K562 (cell line): ENCODE data around the gene SMIM17. TPM values are rescaled to one million over a fixed set of nuclear protein-coding genes. Genes with fewer than 3 reads are reported as not detected.

Experiments used
- ATAC-seq: fragments of 200-7000 bp; cut with Tn5 transposase; 3 replicates; pipeline ENCODE4 v1.9.1; 2020; ENCODE audit warnings: moderate library complexity
- BruUV-seq: library from RNA; stranded (reverse); fragments of 400-500 nt; replicated peaks from 2 replicates; lab custom pipeline; 2021; lab: Mats Ljungman, UMichigan
- CTCF ChIA-PET: fragments of 300-600 bp; formaldehyde crosslinking; extraction: SDS; loops from one replicate; lab custom pipeline; 2021; ENCODE audit warnings: low intra/inter-chr PET ratio; lab: Yijun Ruan, JAX
- POLR2A ChIA-PET: fragments of 300-600, 350-650 bp; sonication (Branson Sonifier 250); formaldehyde crosslinking; extraction: SDS; loops from one replicate; lab custom pipeline; 2021; ENCODE audit warnings: antibody characterized with exemption, inconsistent platforms; lab: Yijun Ruan, JAX
- DNase-seq, 4 experiments: peaks; one replicate each; pipeline versions ENCODE4 v3.0.0 to v3.0.0-alpha.2; 2011 to 2018; ENCODE audit warnings: low spot score in 3 of 4, mixed read lengths in 3 of 4; ENCODE audit errors: extremely low read depth in 1 of 4
- FAIRE-seq: peaks from 2 replicates; lab custom pipeline; 2011; peaks lifted over from hg19 to GRCh38; lab: Jason Lieb, UNC
- H2AFZ ChIP-seq: 2 replicates; pipeline ENCODE4 v1.6.0; 2011; ENCODE audit warnings: low read depth, low read length, control low read depth, inconsistent platforms
- H3K27ac ChIP-seq: fragments of 200-600 bp; 3 replicates; pipeline ENCODE4 v1.8.0; 2011; ENCODE audit warnings: low read depth, mild to moderate bottlenecking, control low read depth, inconsistent platforms, low read length, moderate library complexity, mixed read lengths; ENCODE audit errors: extremely low read depth
- H3K27me3 ChIP-seq, 2 experiments: fragments of 300-600 bp in 1 of 2; 2 replicates in 1 of 2; 3 replicates in 1 of 2; pipeline versions ENCODE4 v1.6.0 to v1.8.0; 2011; ENCODE audit warnings: inconsistent platforms in 2 of 2, low read length in 2 of 2, mild to moderate bottlenecking in 1 of 2, mixed read lengths in 1 of 2, moderate library complexity in 1 of 2; ENCODE audit not compliant: control insufficient read depth in 2 of 2, insufficient read depth in 2 of 2
- H3K36me3 ChIP-seq: fragments of 300-600 bp; 3 replicates; pipeline ENCODE4 v1.8.0; 2011; ENCODE audit warnings: mild to moderate bottlenecking, low read length, inconsistent platforms; ENCODE audit not compliant: control insufficient read depth, insufficient read depth
- H3K4me1 ChIP-seq, 2 experiments: fragments of 200-600 bp in 1 of 2; replicated peaks in 1 of 2; 2 replicates in 1 of 2; 3 replicates in 1 of 2; pipeline versions ENCODE4 v1.5.1 to v1.8.0; 2011; ENCODE audit warnings: inconsistent platforms in 2 of 2, low read length in 2 of 2, mild to moderate bottlenecking in 1 of 2, mixed read lengths in 1 of 2, moderate library complexity in 1 of 2; ENCODE audit not compliant: control insufficient read depth in 2 of 2, insufficient read depth in 2 of 2
- H3K4me2 ChIP-seq: 2 replicates; pipeline ENCODE4 v1.6.1; 2011; ENCODE audit warnings: low read length, control low read depth, inconsistent platforms, mixed read lengths; ENCODE audit not compliant: insufficient read depth
- H3K4me3 ChIP-seq: fragments of 200-600 bp; sonication (generic), shearing (Covaris generic); 2 replicates; pipeline ENCODE4 v1.5.1; 2016; ENCODE audit warnings: control low read depth, inconsistent platforms
- H3K79me2 ChIP-seq: fragments of 200-600 bp; 3 replicates; pipeline ENCODE4 v1.8.0; 2011; ENCODE audit warnings: low read length, inconsistent platforms; ENCODE audit not compliant: control insufficient read depth, insufficient read depth
- H3K9ac ChIP-seq, 2 experiments: 2 replicates each; pipeline versions ENCODE4 v1.6.0 to v1.6.1; 2011; ENCODE audit warnings: low read depth in 2 of 2, low read length in 2 of 2, control low read depth in 1 of 2, inconsistent platforms in 1 of 2, mild to moderate bottlenecking in 1 of 2, mixed read lengths in 1 of 2; ENCODE audit not compliant: insufficient read depth in 1 of 2
- H3K9me1 ChIP-seq: one replicate; pipeline ENCODE4 v1.6.0; 2011; ENCODE audit warnings: inconsistent platforms, mild to moderate bottlenecking, low read length, moderate library complexity; ENCODE audit not compliant: control insufficient read depth, insufficient read depth
- H3K9me3 ChIP-seq: replicated peaks from 2 replicates; pipeline ENCODE4 v1.5.1; 2011; ENCODE audit warnings: low read depth, low read length, inconsistent platforms; ENCODE audit not compliant: control insufficient read depth, insufficient read depth
- H4K20me1 ChIP-seq: replicated peaks from 2 replicates; pipeline ENCODE4 v1.6.1; 2011; ENCODE audit warnings: low read length, inconsistent platforms, mixed read lengths; ENCODE audit not compliant: control insufficient read depth, insufficient read depth
- BRF1 ChIP-seq: IDR thresholded peaks from 3 replicates; pipeline ENCODE4 v1.6.1; 2011; ENCODE audit warnings: borderline replicate concordance, mild to moderate bottlenecking; ENCODE audit not compliant: insufficient read length; ENCODE audit errors: extremely low read depth
- ESRRB ChIP-seq: fragments of 250-450 bp; sonication (Bioruptor Pico); IDR thresholded peaks from 2 replicates; pipeline ENCODE4 v1.5.0; 2020; ENCODE audit warnings: mild to moderate bottlenecking, moderate library complexity, borderline replicate concordance
- ETS2 ChIP-seq: IDR thresholded peaks from 2 replicates; pipeline ENCODE4 v1.6.1; 2016; ENCODE audit warnings: borderline replicate concordance, missing genetic modification characterization, mild to moderate bottlenecking, moderate library complexity, missing compliant biosample characterization; ENCODE audit not compliant: poor library complexity, severe bottlenecking
- FOXA1 ChIP-seq: fragments of 450-650 bp; IDR thresholded peaks from 2 replicates; pipeline ENCODE4 v1.6.1; 2016; ENCODE audit warnings: mild to moderate bottlenecking, borderline replicate concordance
- HDAC3 ChIP-seq: fragments of 450-650 bp; IDR thresholded peaks from 2 replicates; pipeline ENCODE4 v1.6.1; 2018; ENCODE audit warnings: borderline replicate concordance, mild to moderate bottlenecking, moderate library complexity; ENCODE audit not compliant: partially characterized antibody
- MAFK ChIP-seq: IDR thresholded peaks from 2 replicates; pipeline ENCODE4 v1.6.1; 2011; ENCODE audit warnings: low read length, improper control_type of control experiment
- MLLT1 ChIP-seq, 2 experiments: fragments of 450-650 bp; IDR thresholded peaks; 2 replicates each; pipeline ENCODE4 v1.6.1; 2016
- SIRT6 ChIP-seq: IDR thresholded peaks from one replicate; pipeline ENCODE4 v1.6.1; 2012; ENCODE audit warnings: low read depth, mild to moderate bottlenecking, control low read depth, inconsistent platforms, low read length, moderate library complexity
- SMC3 ChIP-seq: conservative IDR thresholded peaks from 2 replicates; pipeline ENCODE4 v1.6.1; 2011; ENCODE audit warnings: low read depth, low read length, improper control_type of control experiment; ENCODE audit not compliant: insufficient read depth
- ZBTB40 ChIP-seq, 2 experiments: fragments of 450-650 bp in 1 of 2; sonication (generic) in 1 of 2; formaldehyde crosslinking in 1 of 2; IDR thresholded peaks; 2 replicates each; pipeline versions ENCODE4 v1.7.1 to v1.9.0; 2016 to 2022; ENCODE audit warnings: inconsistent platforms in 1 of 2, mild to moderate bottlenecking in 1 of 2, missing genetic modification reagents in 1 of 2
- ZNF253 ChIP-seq: fragments of 250-450 bp; sonication (Bioruptor Pico); conservative IDR thresholded peaks from 2 replicates; pipeline ENCODE4 v1.6.1; 2021; ENCODE audit warnings: mild to moderate bottlenecking
- WGBS: fragments of 100-300 bp; shearing (Covaris generic); methylation state at CpG from one replicate; pipeline ENCODE4 v1.1.6; 2016; ENCODE audit warnings: low coverage, mixed read lengths; ENCODE audit not compliant: insufficient coverage; ENCODE audit errors: missing lambda C conversion rate; 5-methylcytosine and 5-hydroxymethylcytosine counted together
- in situ Hi-C: fragments of 300-500 bp; cut with MboI; formaldehyde crosslinking; loops from 4 replicates; pipeline ENCODE4 v1.15.0; 2018; ENCODE audit warnings: inconsistent platforms, mixed read lengths
- intact Hi-C: fragments of 100-400 bp; cut with micrococcal nuclease; formaldehyde crosslinking; loops from 2 replicates; pipeline ENCODE4 v1.14.2; 2022
- polyA plus RNA-seq, 8 experiments: library from polyadenylated mRNA; depleted of rRNA in 4 of 8; stranded (reverse) in 5 of 8; unstranded in 3 of 8; fragments of >200 nt; fragmentation: Nextera tagmentation in 2 of 8; fragmentation: Illumina TruSeq in 1 of 8; extraction: Ambion mirVana in 2 of 8; extraction: Trizol in 1 of 8; gene quantifications; 2 replicates each; pipeline versions ENCODE4 v1.2.1 to v1.2.3, GENCODE V29; 2011 to 2014; ENCODE audit warnings: inconsistent platforms in 1 of 8, missing spikeins in 1 of 8
- total RNA-seq, 7 experiments: library from RNA; depleted of rRNA in 6 of 7; stranded (reverse); fragments of >200 nt in 6 of 7; fragmentation: Illumina TruSeq in 2 of 7; extraction: Trizol in 2 of 7; gene quantifications; 2 replicates each; pipeline versions ENCODE4 v1.2.1 to v1.2.3, GENCODE V29; 2011 to 2021; ENCODE audit warnings: low replicate concordance in 1 of 7

The SMIM17 gene
- total and polyA plus RNA-seq, 9 of the 15 experiments (the other 6 are each of a cell fraction or from before 2014, with no cell fraction given), result not detected

GRCh38 chr19:56643460-56643955 lies 549 bp downstream of the SMIM17 start:
- Histone ChIP-seq H3K36me3 (no peaks in the 10 kb centered on the region), H3K4me3 (no peak overlapping the region), H3K79me2 (no peaks in the 10 kb centered on the region), H3K4me2 (no peak overlapping the region), H3K9ac (no peak overlapping the region), H3K4me1 (no peaks in the 10 kb centered on the region), H3K27ac (no peak overlapping the region), H3K27me3 (no peaks in the 10 kb centered on the region), H3K9me1 (no peaks in the 10 kb centered on the region), H4K20me1 (no peaks in the 10 kb centered on the region), H3K9me3 (no peaks in the 10 kb centered on the region), H2AFZ (no peak overlapping the region)
- ATAC-seq, result no peak
- WGBS, result 3% methylated on average over 22 of the region's 25 CpGs
- no peak for TF ChIP-seq ESRRB (CRISPR knock-in tag)
- no peak for TF ChIP-seq SMC3
- no peak for TF ChIP-seq ETS2 (tag)
- TF ChIP-seq MAFK, result no peak
- TF ChIP-seq SIRT6, result no peak
- TF ChIP-seq ZNF253 (CRISPR knock-in tag), result no peak
- no peak for TF ChIP-seq MLLT1 (IDR thresholded peaks at IDR 0.05)
- TF ChIP-seq FOXA1, result no peak
- no peak for TF ChIP-seq HDAC3
- TF ChIP-seq BRF1, result no peak
- no peak for TF ChIP-seq ZBTB40 (IDR thresholded peaks at IDR 0.05)
- TF ChIP-seq ZBTB40 (CRISPR knock-in tag; IDR thresholded peaks at IDR 0.05), result no peak
- intact Hi-C loops, result no loop called here
- FAIRE-seq, result no peak
- no peak for DNase-seq
- BruUV-seq, result no TSS peak
- in situ Hi-C loops, result no loop called here
- CTCF ChIA-PET, result no interaction called here
- POLR2A ChIA-PET, result no interaction called here
